Caco-2 (cell line): ENCODE results near the gene PHIP. TPM values are rescaled to one million over a fixed set of nuclear protein-coding genes. Genes with fewer than 3 reads are reported as not detected.
"Not testable (repeated sequence)": the region's sequence is repeated elsewhere in the genome, so short reads cannot be mapped to it uniquely, and the experiment has no call there.

Source experiments
- BruUV-seq: library from RNA; stranded (reverse); fragments of 400-500 nt; replicated peaks from 2 replicates; lab custom pipeline; 2021; lab: Mats Ljungman, UMichigan
- CTCF ChIA-PET: fragments of 300-600 bp; sonication (Branson Sonifier 250); formaldehyde crosslinking; loops from one replicate; lab custom pipeline; 2022; ENCODE audit warnings: antibody characterized with exemption; lab: Charles Lee
- POLR2A ChIA-PET: fragments of 300-600 bp; sonication (Branson Sonifier 250); formaldehyde crosslinking; loops from one replicate; lab custom pipeline; 2022; ENCODE audit warnings: antibody characterized with exemption; lab: Charles Lee
- DNase-seq, 2 experiments: peaks; one replicate each; pipeline versions ENCODE4 v3.0.0 to v3.0.0-alpha.2; 2020 to 2022
- H3K27me3 ChIP-seq: replicated peaks from 2 replicates; pipeline ENCODE4 v1.6.0; 2011; ENCODE audit warnings: low read length; ENCODE audit not compliant: control insufficient read depth, insufficient read depth
- H3K36me3 ChIP-seq: 2 replicates; pipeline ENCODE4 v1.5.1; 2011; ENCODE audit warnings: low read length; ENCODE audit not compliant: control insufficient read depth, insufficient read depth
- H3K4me1 ChIP-seq: fragments of 250-450 bp; sonication (Bioruptor Pico); 2 replicates; pipeline ENCODE4 v1.5.1; 2020; ENCODE audit warnings: mild to moderate bottlenecking
- H3K4me3 ChIP-seq: 2 replicates; pipeline ENCODE4 v1.5.1; 2011; ENCODE audit warnings: low read depth, mild to moderate bottlenecking, control low read depth, low read length
- H3K9me3 ChIP-seq: fragments of 250-450 bp; sonication (Bioruptor Pico); 2 replicates; pipeline ENCODE4 v1.5.1; 2020; ENCODE audit warnings: mild to moderate bottlenecking, moderate library complexity
- H3K27ac Mint-ChIP-seq: one replicate; pipeline ENCODE4 v1.8.0; 2022; ENCODE audit warnings: mixed read lengths; ENCODE audit not compliant: unreplicated experiment
- H3K27me3 Mint-ChIP-seq: one replicate; pipeline ENCODE4 v1.8.0; 2022; ENCODE audit warnings: mixed read lengths; ENCODE audit not compliant: insufficient read depth, unreplicated experiment
- H3K36me3 Mint-ChIP-seq: one replicate; pipeline ENCODE4 v1.8.0; 2022; ENCODE audit warnings: mild to moderate bottlenecking, mixed read lengths; ENCODE audit not compliant: insufficient read depth, unreplicated experiment
- H3K4me1 Mint-ChIP-seq: one replicate; pipeline ENCODE4 v1.8.0; 2022; ENCODE audit warnings: low read depth, mixed read lengths; ENCODE audit not compliant: unreplicated experiment
- H3K4me3 Mint-ChIP-seq: one replicate; pipeline ENCODE4 v1.8.0; 2022; ENCODE audit warnings: mild to moderate bottlenecking, moderate library complexity, mixed read lengths; ENCODE audit not compliant: unreplicated experiment
- H3K9me3 Mint-ChIP-seq: one replicate; pipeline ENCODE4 v1.8.0; 2022; ENCODE audit warnings: mixed read lengths; ENCODE audit not compliant: unreplicated experiment
- CTCF ChIP-seq, 2 experiments: fragments of 200-600 bp in 1 of 2; IDR thresholded peaks; 1 replicate in 1 of 2; 2 replicates in 1 of 2; pipeline versions ENCODE4 v1.5.1 to v1.8.0; 2011 to 2022; ENCODE audit warnings: antibody characterized with exemption in 1 of 2, control low read depth in 1 of 2, inconsistent platforms in 1 of 2, low read depth in 1 of 2, low read length in 1 of 2, mild to moderate bottlenecking in 1 of 2, moderate library complexity in 1 of 2; ENCODE audit not compliant: insufficient read depth in 1 of 2, severe bottlenecking in 1 of 2, unreplicated experiment in 1 of 2
- intact Hi-C: fragments of 100-400 bp; cut with micrococcal nuclease; formaldehyde crosslinking; loops from one replicate; pipeline ENCODE4 v1.10.0; 2022; ENCODE audit not compliant: unreplicated experiment
- total RNA-seq: library from RNA; stranded (reverse); gene quantifications from 2 replicates; pipeline ENCODE4 v1.2.3, GENCODE V29; 2022

Gene PHIP
- total RNA-seq, 1 experiment from 2014 or later, result 31.2 TPM

- no peak overlapping the region for H3K27ac Mint-ChIP-seq
- no peaks in the 10 kb centered on the region for H3K9me3 Mint-ChIP-seq
These were observed 181.8 kb downstream of the PHIP start for GRCh38 chr6:78896227-78896626.

DNA sequence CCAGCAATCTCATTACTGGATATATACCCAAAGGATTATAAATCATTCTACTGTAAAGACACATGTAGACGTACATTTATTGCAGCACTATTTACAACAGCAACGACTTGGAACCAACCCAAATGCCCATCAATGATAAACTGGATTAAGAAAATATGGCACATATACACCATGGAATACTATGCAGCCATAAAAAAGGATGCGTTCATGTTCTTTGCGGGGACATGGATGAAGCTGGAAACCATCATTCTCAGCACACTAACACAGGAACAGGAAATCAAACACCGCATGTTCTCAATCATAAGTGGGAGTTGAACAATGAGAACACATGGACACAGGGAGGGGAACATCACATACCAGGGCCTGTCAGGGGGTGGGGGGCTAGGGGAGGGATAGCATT lies 188.2 kb downstream of the PHIP start:
- H3K36me3 ChIP-seq, intact Hi-C loops, H3K36me3 Mint-ChIP-seq, H3K4me3 ChIP-seq, H3K9me3 Mint-ChIP-seq, H3K4me1 Mint-ChIP-seq, H3K9me3 ChIP-seq, DNase-seq, POLR2A ChIA-PET, H3K27me3 Mint-ChIP-seq, H3K27me3 ChIP-seq, H3K4me1 ChIP-seq, BruUV-seq, CTCF ChIA-PET, H3K27ac Mint-ChIP-seq, H3K4me3 Mint-ChIP-seq: not testable (repeated sequence)

More at GRCh38 chr6:78896227-78896626, 181.8 kb downstream of the PHIP start:
- Histone ChIP-seq H3K4me1 (no peaks in the 10 kb centered on the region), H3K36me3 (no peaks in the 10 kb centered on the region), H3K4me3 (no peak overlapping the region), H3K27me3 (no peaks in the 10 kb centered on the region), H3K9me3 (no peaks in the 10 kb centered on the region)
- intact Hi-C loops, result no loop called here
- Mint-ChIP-seq H3K36me3 (no peaks in the 10 kb centered on the region), H3K4me3 (no peak overlapping the region), H3K4me1 (no peaks in the 10 kb centered on the region), H3K27me3 (no peaks in the 10 kb centered on the region)
- ChIA-PET POLR2A (no interaction called here), CTCF (no interaction called here)
- no TSS peak for BruUV-seq
- no peak for DNase-seq
- TF ChIP-seq CTCF (IDR thresholded peaks at IDR 0.05; ENCODE audit: insufficient read depth in 1 of 2, low read depth in 1 of 2, low read length in 1 of 2, severe bottlenecking in 1 of 2, unreplicated experiment in 1 of 2), result no peak

Other genes starting within 250 kb of the PHIP start
- gene IRAK1BP1, start 210.7 kb downstream of the PHIP start, total RNA-seq, result 1.7 and 1.8 TPM in 2 replicates
- 246 and 251 TPM in 2 replicates for gene HMGN3, start 156.4 kb upstream of the PHIP start, total RNA-seq